ENCODE measurements around the gene DNAAF9. TPM values are rescaled to one million over a fixed set of nuclear protein-coding genes. Genes with fewer than 3 reads are reported as not detected.

The DNAAF9 gene
- total RNA-seq, 1 donor from 2014 or later = 18.6 TPM

Other genes starting within 250 kb of the DNAAF9 start
- 16.7 and 18.5 TPM in 2 replicates for gene FASTKD5, start 247.8 kb downstream of the DNAAF9 start, total RNA-seq
- gene UBOX5, start 247.8 kb downstream of the DNAAF9 start, total RNA-seq = 5.9 and 6.6 TPM in 2 replicates
- gene LZTS3, start 234.1 kb downstream of the DNAAF9 start, total RNA-seq = 11.2 and 12.6 TPM in 2 replicates
- 36.7 and 42.8 TPM in 2 replicates for gene DDRGK1, start 203.0 kb downstream of the DNAAF9 start, total RNA-seq
- gene ITPA, start 198.2 kb downstream of the DNAAF9 start, total RNA-seq = 55.5 and 55.6 TPM in 2 replicates
- gene SLC4A11, start 168.5 kb downstream of the DNAAF9 start, total RNA-seq = 3.9 and 6.6 TPM in 2 replicates
- 33.8 and 35.5 TPM in 2 replicates for gene ATRN, start 63.3 kb upstream of the DNAAF9 start, total RNA-seq